WTC11 (cell line): ENCODE results near the gene NANOGP8. TPM values are rescaled to one million over a fixed set of nuclear protein-coding genes. Genes with fewer than 3 reads are reported as not detected.

ENCODE experiments used
- ATAC-seq: fragments of 200-7000 bp; cut with Tn5 transposase; 2 replicates; pipeline ENCODE4 v1.10.0; 2021; ENCODE audit warnings: mild to moderate bottlenecking, moderate library complexity
- CTCF ChIA-PET: fragments of 300-600 bp; sonication (Branson Sonifier 250); formaldehyde crosslinking; loops from one replicate; lab custom pipeline; 2021; ENCODE audit warnings: antibody characterized with exemption; lab: Charles Lee
- POLR2A ChIA-PET: fragments of 350-600 bp; sonication (Branson Sonifier 250); formaldehyde crosslinking; loops from one replicate; lab custom pipeline; 2021; ENCODE audit warnings: antibody characterized with exemption; lab: Charles Lee
- DNase-seq: peaks from one replicate; pipeline ENCODE4 v3.0.0; 2021; ENCODE audit warnings: low spot score
- H3K27ac Mint-ChIP-seq: 2 replicates; pipeline ENCODE4 v1.8.0; 2021; ENCODE audit warnings: mixed read lengths
- H3K27me3 Mint-ChIP-seq: 2 replicates; pipeline ENCODE4 v1.8.0; 2021; ENCODE audit warnings: low read depth, mild to moderate bottlenecking, moderate library complexity, mixed read lengths
- H3K36me3 Mint-ChIP-seq: 2 replicates; pipeline ENCODE4 v1.8.0; 2021; ENCODE audit warnings: mixed read lengths
- H3K4me1 Mint-ChIP-seq: 2 replicates; pipeline ENCODE4 v1.8.0; 2022; ENCODE audit warnings: mixed read lengths
- H3K4me3 Mint-ChIP-seq: 2 replicates; pipeline ENCODE4 v1.8.0; 2021; ENCODE audit warnings: mild to moderate bottlenecking, moderate library complexity, mixed read lengths
- H3K9me3 Mint-ChIP-seq: 2 replicates; pipeline ENCODE4 v1.8.0; 2021; ENCODE audit warnings: mixed read lengths
- CBFB ChIP-seq: sonication (generic); formaldehyde crosslinking; IDR thresholded peaks from 2 replicates; pipeline ENCODE4 v1.8.1; 2022; ENCODE audit warnings: mild to moderate bottlenecking, low read depth, missing genetic modification reagents
- CTCF ChIP-seq: fragments of 200-600 bp; IDR thresholded peaks from 2 replicates; pipeline ENCODE4 v1.8.0; 2022; ENCODE audit warnings: antibody characterized with exemption
- E2F1 ChIP-seq: sonication (generic); formaldehyde crosslinking; IDR thresholded peaks from 2 replicates; pipeline ENCODE4 v1.8.0; 2022; ENCODE audit warnings: mild to moderate bottlenecking, missing genetic modification reagents
- ERG ChIP-seq: fragments of 250-450 bp; sonication (Bioruptor Pico); IDR thresholded peaks from 2 replicates; pipeline ENCODE4 v1.8.0; 2021; ENCODE audit warnings: mild to moderate bottlenecking
- FOXP1 ChIP-seq: sonication (generic); formaldehyde crosslinking; IDR thresholded peaks from 2 replicates; pipeline ENCODE4 v1.8.0; 2022; ENCODE audit warnings: missing genetic modification reagents, mild to moderate bottlenecking, moderate library complexity, borderline replicate concordance
- NFATC4 ChIP-seq: fragments of 250-450 bp; sonication (Bioruptor Pico); IDR thresholded peaks from 2 replicates; pipeline ENCODE4 v1.9.0; 2021; ENCODE audit warnings: mild to moderate bottlenecking
- NFYB ChIP-seq: sonication (generic); formaldehyde crosslinking; conservative IDR thresholded peaks from 2 replicates; pipeline ENCODE4 v1.8.0; 2022; ENCODE audit warnings: low read depth, missing genetic modification reagents
- OVOL2 ChIP-seq: fragments of 250-450 bp; sonication (Bioruptor Pico); IDR thresholded peaks from 2 replicates; pipeline ENCODE4 v1.9.0; 2021; ENCODE audit warnings: mild to moderate bottlenecking, borderline replicate concordance
- PRDM15 ChIP-seq: sonication (generic); formaldehyde crosslinking; IDR thresholded peaks from 2 replicates; pipeline ENCODE4 v1.8.0; 2022; ENCODE audit warnings: missing genetic modification reagents
- STAT6 ChIP-seq: sonication (generic); formaldehyde crosslinking; conservative IDR thresholded peaks from 2 replicates; pipeline ENCODE4 v1.8.1; 2023; ENCODE audit warnings: mild to moderate bottlenecking, low read depth, missing genetic modification reagents, moderate library complexity
- TP53 ChIP-seq: sonication (generic); formaldehyde crosslinking; IDR thresholded peaks from 2 replicates; pipeline ENCODE4 v1.8.1; 2023; ENCODE audit warnings: mild to moderate bottlenecking, missing genetic modification reagents
- ZNF138 ChIP-seq: sonication (generic); formaldehyde crosslinking; conservative IDR thresholded peaks from 2 replicates; pipeline ENCODE4 v1.8.1; 2022; ENCODE audit warnings: mild to moderate bottlenecking, moderate library complexity, missing genetic modification reagents
- ZNF263 ChIP-seq: sonication (generic); formaldehyde crosslinking; IDR thresholded peaks from 2 replicates; pipeline ENCODE4 v1.8.1; 2022; ENCODE audit warnings: low read depth, mild to moderate bottlenecking, moderate library complexity, missing genetic modification reagents
- ZNF396 ChIP-seq: fragments of 250-450 bp; sonication (Bioruptor Pico); IDR thresholded peaks from 2 replicates; pipeline ENCODE4 v1.8.0; 2021; ENCODE audit warnings: mild to moderate bottlenecking, moderate library complexity, borderline replicate concordance
- ZNF425 ChIP-seq: fragments of 250-450 bp; sonication (Bioruptor Pico); conservative IDR thresholded peaks from 2 replicates; pipeline ENCODE4 v1.9.0; 2021; ENCODE audit warnings: mild to moderate bottlenecking
- total RNA-seq: library from RNA; stranded (reverse); gene quantifications from 3 replicates; pipeline ENCODE4 v1.2.3, GENCODE V29; 2021

Gene NANOGP8
- total RNA-seq, 1 experiment from 2014 or later = 2.1 TPM

GRCh38 chr15:35102186-35102585 is 17.1 kb upstream of the NANOGP8 start (continued):
- TF ChIP-seq PRDM15 (CRISPR knock-in tag) = no peak
- no peak for TF ChIP-seq ZNF263 (CRISPR knock-in tag)
- no peak for TF ChIP-seq ZNF425 (CRISPR knock-in tag)
- no peak for TF ChIP-seq ZNF396 (CRISPR knock-in tag)
- TF ChIP-seq NFYB (CRISPR knock-in tag) = no peak
- TF ChIP-seq E2F1 = no peak
- no peak for TF ChIP-seq STAT6 (CRISPR knock-in tag)
- TF ChIP-seq TP53 (CRISPR knock-in tag) = no peak

- peaks cover 6% of the 10 kb centered on the region for H3K9me3 Mint-ChIP-seq
- H3K36me3 Mint-ChIP-seq = 0 out of 2 replicates have a peak, but pooled peaks cover 3% of the 10 kb centered on the region
- no peak for ATAC-seq
- TF ChIP-seq CBFB (CRISPR knock-in tag) = no peak
- no peak for TF ChIP-seq ZNF138 (CRISPR knock-in tag)
- no peak for TF ChIP-seq NFATC4 (CRISPR knock-in tag)
- TF ChIP-seq TP53 (CRISPR knock-in tag) = no peak
- no peak for TF ChIP-seq CTCF
- no peak for TF ChIP-seq ERG (CRISPR knock-in tag)
- TF ChIP-seq FOXP1 (CRISPR knock-in tag) = no peak
- TF ChIP-seq OVOL2 (CRISPR knock-in tag) = no peak
- ChIA-PET POLR2A (no interaction called here), CTCF (no interaction called here)
- H3K27ac Mint-ChIP-seq = no peak overlapping the region
- no peak for DNase-seq
- no peaks in the 10 kb centered on the region for H3K27me3 Mint-ChIP-seq
- H3K4me1 Mint-ChIP-seq = no peaks in the 10 kb centered on the region
- no peak overlapping the region for H3K4me3 Mint-ChIP-seq
Observed at GRCh38 chr15:35101335-35101734, 16.2 kb upstream of the NANOGP8 start.
